Medulla oblongata (tissue), 1 donor: ENCODE data around the gene CYP2J2.
A peak's percentile ranks its signal among the peaks of the same experiment; 100 is the strongest.
"Not testable (repeated sequence)": the region's sequence is repeated elsewhere in the genome, so short reads cannot be mapped to it uniquely, and the experiment has no call there.

Experiments used
- DNase-seq: peaks from one replicate; pipeline ENCODE4 v3.0.0-alpha.2; 2015; ENCODE audit errors: extremely low spot score

The CYP2J2 gene, protein sequence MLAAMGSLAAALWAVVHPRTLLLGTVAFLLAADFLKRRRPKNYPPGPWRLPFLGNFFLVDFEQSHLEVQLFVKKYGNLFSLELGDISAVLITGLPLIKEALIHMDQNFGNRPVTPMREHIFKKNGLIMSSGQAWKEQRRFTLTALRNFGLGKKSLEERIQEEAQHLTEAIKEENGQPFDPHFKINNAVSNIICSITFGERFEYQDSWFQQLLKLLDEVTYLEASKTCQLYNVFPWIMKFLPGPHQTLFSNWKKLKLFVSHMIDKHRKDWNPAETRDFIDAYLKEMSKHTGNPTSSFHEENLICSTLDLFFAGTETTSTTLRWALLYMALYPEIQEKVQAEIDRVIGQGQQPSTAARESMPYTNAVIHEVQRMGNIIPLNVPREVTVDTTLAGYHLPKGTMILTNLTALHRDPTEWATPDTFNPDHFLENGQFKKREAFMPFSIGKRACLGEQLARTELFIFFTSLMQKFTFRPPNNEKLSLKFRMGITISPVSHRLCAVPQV

DNA sequence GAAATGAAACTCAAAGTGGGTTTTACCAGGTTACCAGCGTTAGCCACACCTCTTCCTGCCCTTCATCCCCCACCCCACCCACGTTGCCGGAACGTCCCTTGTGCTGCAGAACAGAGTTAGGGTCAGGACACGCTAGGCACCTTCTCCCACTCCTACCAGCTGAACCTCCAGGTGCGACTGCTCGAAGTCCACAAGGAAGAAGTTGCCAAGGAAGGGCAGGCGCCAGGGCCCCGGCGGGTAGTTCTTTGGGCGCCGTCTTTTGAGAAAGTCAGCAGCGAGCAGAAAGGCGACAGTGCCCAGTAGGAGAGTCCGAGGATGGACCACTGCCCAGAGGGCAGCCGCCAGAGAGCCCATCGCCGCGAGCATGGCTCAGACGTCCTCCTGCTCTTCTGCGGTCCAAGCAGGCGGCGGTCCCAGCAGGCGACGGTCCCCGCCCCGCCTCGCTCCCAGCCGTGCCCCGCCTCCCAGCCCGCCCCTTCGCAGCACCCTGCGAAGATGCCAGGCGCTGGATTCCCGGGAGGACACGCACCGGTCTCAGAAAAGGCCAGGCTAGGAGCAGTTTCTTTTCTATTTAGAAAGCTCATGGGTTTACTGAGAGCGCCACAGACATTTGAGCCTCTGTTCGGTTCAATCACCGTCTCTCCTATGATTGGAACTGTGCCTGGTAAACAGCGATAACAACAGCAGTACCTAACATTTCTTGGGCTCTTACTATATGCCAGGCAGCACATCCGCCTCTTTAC is at the start of gene CYP2J2:
CYP2J2 (minus strand) TSS at position 393 of the 743 bp plus-strand sequence; CDS start at position 366, 27 bp downstream.
- DNase-seq, result peak; percentile 78

DNA sequence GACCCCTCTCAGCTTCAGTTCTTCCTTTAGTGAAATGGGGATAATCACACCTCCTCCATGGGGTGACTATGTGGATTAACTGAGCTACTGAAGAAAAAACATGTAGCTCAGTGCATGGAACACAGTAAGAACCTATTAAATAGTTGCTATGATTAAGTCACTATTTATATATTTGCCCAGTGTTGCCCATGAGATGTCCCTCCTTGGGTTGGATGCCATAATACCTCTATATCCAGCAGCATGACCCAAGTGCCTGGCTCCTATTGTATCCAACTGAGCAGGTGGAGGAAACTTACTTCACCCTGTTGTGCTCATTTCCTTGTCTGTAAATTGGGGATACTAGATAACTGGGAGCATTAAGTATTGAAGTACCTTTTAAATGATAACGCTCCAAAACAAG is 47.1 kb upstream of the CYP2J2 start:
- DNase-seq, result no peak

DNA sequence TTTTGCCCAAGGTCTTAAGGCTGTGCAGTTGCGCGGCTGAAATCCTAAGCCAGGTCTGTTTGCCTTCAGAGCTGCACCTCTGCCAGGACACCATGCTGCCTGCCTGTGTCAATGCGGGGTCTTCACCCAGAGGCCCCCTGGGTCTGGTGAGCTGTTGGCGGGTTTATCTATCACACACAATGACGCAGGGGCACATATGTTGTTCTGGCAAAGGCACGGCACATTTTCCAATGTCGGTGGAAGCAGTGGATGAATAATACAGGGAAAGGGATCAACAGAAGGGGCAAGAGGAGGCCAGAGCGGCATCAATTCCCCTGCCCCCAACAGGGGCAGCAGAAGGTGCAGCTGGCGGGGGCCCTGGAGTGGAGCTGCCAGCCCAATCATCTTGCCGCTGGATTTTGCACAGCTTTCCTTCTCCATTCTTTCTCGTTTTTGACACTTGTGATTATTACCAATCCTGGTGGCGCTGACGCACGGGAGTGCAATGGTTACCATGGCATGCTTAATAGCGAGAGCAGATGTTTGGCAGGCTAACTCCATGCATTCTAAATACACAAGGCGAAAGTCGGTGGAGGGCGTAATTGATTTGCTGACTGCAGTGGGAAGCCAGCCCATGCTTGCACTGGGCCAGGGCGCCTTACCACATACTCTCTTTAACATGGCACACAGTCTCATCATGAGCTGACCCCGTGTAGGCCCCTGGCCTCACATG is 45.8 kb upstream of the CYP2J2 start:
- peak; percentile 15 for DNase-seq

DNA sequence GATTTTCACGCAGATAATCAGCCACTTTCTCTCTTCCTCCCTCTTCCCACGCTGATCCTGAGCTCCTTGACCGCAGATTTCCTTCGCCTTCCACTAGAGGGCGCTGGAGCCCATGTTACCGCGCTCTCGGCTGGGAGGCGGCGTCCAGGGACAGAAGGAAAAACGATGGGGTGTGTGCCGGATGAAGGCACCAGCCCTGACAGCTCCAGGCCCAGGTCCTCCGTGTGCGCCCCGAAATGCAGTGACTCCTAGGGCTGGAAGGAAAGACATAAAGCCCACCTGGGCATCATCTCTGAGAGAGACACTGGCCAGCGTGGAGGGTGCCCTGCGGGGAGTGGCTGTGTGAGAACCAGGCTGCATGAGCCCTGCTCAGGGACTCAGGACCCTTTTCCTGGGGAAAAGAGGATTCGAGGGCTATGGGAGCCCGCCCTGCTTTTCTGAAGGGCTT is 44.9 kb upstream of the CYP2J2 start:
- DNase-seq, result peak; percentile 86

DNA sequence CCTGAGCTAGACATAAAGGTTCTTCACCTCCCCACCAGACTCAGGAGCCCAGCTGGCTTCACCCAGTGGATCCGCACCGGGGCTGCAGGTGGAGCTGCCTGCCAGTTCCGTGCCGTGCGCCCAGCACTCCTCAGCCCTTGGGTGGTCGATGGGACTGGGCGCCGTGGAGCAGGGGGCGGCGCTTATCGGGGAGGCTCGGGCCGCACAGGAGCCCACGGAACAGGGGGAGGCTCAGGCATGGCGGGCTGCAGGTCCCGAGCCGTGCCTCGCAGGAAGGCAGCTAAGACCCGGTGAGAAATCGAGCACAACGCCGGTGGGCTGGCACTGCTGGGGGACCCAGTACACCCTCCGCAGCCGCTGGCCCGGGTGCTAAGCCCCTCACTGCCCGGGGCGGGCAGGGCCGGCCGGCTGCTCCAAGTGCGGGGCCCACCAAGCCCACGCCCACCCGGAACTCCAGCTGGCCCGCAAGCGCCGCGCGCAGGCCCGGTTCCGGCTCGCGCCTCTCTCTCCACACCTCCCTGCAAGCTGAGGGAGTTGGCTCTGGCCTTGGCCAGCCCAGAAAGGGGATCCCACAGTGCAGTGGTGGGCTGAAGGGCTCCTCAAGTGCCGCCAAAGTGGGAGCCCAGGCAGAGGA is 43.1 kb upstream of the CYP2J2 start:
- DNase-seq, result not testable (repeated sequence)

DNA sequence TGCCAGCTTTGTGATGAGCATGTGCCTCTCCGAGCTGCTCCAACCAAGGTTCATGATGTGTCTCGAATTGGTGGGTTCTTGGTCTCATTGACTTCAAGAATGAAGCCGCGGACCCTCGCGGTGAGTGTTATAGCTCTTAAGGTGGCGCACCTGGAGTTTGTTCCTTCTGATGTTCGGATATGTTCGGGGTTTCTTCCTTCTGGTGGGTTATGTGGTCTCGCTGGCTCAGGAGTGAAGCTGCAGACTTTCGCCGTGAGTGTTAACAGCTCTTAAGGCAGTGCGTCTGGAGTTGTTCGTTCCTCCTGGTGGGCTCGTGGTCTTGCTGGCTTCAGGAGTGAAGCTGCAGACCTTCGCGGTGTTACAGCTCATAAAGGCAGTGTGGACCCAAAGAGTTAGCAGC is 42.2 kb upstream of the CYP2J2 start:
- not testable (repeated sequence) for DNase-seq

DNA sequence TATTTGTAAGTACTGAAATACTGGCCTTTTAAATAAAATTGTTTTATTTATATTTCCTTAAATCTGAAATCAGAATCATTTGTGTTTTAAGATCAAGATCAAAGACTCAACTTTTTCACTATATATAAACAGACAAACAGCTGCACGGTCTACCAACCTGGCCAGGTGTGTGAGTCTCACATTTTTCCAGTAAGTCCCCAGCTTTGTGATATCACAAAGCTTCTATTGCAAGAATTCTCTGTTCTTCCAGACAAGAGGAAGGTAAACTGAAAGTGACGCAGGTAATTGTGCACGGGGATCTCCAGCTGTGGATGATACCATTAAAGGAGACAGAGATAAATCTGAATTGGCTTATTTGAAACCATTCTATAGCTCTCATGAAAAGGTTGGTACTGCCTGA is 41.2 kb upstream of the CYP2J2 start:
- no peak for DNase-seq

DNA sequence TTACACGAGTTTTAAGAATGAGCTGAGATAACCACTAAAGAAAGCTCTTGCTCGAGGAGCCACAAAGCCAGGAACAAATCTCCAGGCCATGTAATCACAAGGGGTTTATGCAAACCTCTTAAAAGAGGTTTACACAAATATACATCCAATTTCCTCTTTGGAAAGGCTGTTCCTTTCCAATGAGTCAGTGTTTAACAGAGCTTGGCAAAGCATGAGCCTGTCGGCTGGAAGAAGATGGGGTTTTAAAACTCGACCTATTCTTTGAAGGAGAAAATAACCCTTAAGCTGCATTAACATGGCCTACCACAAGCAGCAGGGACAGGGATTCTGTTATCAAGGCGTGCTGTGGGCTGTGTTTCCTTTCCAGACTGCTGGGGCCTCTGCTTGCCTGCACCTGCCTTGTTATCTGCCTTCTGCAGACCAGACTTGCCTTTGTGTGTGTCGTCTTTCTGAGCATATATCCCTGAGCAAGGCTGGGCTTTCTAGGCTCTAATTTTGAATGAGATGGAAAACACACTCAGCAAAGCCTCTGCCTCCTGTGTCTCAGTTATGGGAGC is 40.6 kb upstream of the CYP2J2 start:
- DNase-seq, result no peak

DNA sequence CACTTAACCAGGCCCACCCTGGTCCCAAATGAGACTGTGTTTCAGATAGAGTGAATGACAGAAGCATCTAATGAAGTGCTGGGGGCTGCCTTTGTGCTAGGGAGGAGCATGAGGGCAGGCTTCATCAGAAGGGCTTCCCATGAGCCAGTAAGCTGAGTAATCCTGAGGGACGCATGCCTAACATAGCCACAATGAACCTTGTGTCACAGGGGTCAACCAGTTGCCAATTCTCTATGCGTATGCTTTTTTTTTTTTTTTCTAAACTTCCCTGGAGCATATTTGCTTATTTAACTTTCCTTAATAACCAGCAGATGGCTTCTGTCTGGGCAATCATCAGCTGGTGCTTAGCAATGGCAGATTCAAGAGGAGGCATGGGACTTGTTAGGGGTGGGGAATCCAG is 25.5 kb upstream of the CYP2J2 start:
- DNase-seq, result no peak

DNA sequence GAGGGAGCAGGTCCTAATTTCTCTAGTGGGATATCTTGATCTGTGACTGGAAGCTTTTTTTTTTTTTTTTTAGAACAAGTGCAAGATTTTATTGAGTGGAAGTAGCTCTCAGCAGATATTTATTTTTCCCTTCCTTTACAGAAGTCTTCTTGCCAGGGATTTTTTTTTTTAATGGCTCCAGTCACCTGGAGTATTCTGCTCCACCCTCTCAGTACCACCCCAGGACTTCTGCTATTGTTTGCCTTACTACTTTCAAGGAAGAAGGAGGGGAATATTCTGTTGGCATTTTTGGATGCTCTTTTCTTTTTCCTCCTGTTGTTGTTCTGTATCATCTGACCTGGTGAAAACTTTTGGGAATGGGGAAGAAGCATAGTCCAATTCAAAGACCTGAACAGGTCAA is 23.1 kb upstream of the CYP2J2 start:
- no peak for DNase-seq

DNA sequence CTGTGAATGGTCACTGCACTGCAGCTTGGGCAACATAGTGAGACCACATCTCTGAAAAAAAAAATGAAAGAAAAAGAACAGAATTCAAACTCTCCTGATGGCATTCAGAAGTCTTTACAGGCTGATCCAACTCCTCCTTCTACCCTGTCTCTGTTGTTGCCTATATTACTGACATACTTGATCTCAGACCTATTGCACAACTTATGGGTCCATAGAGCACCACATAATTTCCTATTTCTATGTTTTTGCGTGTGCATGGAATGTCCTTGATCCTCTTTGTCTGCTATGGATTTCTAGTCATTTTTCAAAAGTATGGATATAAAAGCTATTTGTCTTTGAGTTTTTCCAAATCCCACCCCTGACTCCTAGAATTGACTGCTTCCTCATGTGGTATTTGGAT is 22.4 kb upstream of the CYP2J2 start:
- DNase-seq, result no peak

DNA sequence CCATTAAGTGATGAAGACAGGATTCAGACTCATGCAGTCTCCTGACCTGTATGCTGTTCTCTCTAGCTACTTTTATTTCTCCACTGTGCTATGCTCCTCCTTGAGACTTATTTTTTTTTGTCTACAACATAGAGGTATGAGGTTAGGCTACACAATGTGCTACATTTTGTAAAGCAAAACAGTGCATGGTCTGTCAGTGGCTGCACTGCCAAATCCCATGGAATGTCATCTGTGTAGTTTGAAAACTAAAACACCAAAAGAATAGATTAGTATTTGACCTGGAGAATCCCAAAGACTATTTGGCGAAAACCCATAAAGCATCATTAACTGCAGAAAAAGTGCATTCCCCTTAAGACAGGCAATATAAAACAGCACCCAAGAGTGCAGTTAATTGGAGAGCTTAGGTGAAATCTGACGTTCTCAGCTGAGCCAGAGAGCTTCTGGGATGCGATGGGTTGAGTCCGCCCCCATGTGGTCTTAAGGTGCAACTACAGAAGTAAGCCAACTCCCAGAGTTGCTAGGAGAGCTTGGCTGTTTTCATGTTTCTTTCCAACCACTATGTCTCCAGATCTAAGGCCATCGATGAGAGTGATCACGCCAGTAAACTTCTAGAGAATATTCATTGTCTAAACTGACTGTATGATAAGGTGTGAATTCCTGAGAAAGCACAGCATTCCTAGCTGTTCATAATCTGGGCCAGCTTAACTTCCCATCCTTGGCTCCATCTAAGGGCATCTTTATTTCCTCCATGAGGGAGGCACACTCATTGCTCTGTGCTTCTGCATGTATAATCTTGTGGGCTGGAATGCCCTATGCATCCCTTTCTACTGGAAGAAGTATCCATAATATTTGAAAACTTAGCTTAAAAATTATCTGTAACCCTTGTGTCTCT is 20.7 kb upstream of the CYP2J2 start:
- peak; percentile 86 for DNase-seq

DNA sequence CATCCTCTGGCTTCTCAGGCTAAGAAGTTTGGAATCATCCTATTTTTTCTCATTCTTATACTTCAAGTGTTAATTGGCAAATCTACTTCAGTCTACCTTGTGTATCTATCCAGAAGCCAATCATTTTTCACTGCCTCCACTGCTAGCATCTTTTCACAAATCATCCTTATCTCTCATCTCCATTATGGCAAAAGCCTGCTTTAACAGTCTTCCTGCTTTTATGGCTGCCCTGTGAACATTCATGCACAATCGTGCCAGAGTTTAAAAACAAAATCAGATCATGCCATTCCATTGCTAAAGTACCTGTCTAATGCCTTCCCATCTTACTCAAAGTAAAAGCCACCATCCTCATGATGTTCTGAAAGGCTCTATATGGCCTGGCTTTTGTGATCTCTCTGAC is 19.2 kb upstream of the CYP2J2 start:
- DNase-seq, result no peak

DNA sequence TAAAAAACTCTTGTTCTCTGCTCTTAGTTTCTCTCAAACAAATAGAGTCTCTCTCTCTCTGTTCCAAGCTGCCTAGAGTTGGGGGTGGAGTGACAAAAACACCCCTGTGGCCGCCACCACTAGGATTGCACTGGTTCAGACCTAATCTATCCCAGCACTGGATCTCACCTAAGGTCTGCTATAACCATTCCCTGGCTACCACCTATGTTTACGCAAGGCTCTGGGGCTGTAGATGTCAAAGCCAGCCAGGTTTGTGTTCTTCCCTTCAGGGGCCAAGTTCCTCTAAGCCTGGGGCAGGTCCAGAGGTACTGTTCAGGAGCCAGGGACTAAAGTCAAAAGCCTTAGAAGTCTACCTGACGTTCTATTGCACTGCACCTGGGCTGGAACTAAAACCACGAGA is 12.8 kb upstream of the CYP2J2 start:
- no peak for DNase-seq

DNA sequence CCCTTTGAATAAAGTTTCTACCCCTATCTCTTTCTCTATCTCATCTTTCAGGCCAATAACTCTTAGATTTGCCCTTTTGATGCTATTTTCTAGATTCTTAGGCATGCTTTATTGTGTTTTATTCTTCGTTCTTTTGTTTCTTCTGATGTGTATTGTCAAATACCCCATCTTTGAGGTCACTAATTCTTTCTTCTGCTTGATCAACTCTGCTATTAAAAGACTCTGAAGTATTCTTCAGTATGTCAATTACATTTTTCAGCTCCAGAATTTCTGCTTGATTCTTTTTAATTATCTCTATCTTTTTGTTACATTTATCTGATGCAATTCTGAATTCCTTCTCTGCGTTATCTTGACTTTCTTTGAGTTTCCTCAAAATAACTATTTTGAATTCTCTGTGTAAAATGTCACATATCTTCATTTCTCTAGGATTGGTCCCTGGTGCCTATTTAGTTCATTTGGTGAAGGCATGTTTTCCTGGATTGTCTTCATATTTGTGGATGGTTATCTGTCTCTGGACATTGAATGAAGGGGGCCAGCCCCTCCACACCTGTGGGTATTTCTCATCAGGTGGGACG is 11.2 kb upstream of the CYP2J2 start:
- DNase-seq, result no peak

DNA sequence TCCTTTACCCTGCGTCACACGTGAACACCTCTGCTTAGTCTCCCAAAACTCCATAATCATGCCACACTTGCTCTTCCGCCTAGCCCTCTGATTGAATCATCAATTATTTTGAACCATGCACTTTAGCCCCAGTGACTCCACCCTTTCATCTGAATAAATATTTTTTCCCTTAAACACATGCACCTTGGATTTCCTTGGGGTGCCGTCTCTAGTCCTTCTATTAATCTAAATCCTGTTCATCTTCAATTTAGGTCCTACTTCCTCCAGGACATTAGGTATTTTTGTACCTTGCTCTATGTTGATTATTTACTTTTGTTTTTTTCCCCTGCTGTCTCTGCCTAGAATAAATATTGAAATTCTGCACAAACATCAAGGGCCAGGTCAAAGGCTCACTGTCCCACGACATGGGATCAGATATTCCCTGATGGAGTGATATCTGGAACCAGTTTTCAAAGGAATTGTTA is 9.8 kb upstream of the CYP2J2 start:
- no peak for DNase-seq

DNA sequence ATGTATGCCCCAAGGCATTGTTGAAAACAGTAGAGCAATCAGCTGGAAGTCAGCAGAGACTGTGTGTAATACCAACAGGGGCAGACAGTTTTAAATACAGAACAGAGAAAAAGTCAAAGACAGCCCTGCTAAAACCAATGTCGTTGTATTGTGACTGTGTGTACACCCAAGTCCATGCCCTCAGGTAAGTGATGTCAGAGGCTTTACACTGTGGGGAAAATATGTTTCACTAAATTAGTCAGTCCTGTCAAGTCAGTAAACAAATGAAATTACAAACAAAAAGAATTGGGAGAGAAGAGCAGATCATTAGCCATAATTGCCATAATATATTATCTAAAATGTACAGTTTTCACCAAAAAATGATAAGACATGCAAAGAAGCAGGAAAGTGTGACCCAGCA is 2.4 kb upstream of the CYP2J2 start:
- no peak for DNase-seq

DNA sequence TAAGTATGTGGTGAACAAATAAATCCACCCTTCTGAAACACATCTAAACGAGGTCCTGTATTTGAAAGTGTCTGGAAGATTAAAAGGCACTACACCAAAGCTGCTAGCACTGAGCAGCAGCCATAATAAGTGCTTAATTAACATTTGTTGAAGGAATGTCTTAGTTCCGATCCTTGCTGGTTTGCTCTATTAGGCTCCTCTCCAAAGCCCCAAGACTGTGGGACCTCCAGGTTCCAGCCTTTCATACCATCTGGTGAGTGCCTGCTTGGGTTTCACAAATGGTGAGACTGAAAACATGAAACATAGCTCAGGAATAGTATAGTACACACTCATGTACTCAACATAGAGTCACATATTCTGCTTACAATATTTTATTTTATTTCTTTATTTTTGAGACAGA is 640 bp upstream of the CYP2J2 start:
- DNase-seq, result no peak

DNA sequence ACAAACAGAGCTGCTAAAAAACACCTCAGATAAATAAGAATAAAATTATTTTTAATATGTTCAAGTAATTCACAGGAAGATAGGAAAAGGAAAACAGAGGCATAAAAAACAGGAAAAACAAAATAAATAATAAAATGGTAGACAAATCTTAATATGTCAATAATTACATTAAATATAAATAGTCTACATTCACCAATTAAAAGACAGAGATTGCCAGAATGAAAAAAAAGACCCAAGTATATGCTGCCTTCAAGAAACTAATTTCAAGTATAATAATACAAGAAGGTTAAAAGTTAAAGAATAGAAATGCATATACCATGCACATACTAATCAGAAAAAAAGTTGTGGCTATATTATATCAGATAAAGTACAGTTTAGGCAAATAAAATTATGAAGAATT is 1.9 kb downstream of the CYP2J2 start:
- DNase-seq, result no peak
